GM18858 (cell line): ENCODE data around the gene GTPBP8.

Experiments
- ATAC-seq: cut with Tn5 transposase; IDR thresholded peaks from one replicate; pipeline ENCODE4 v1.9.1; 2021; ENCODE audit not compliant: unreplicated experiment

GTPBP8 gene

DNA sequence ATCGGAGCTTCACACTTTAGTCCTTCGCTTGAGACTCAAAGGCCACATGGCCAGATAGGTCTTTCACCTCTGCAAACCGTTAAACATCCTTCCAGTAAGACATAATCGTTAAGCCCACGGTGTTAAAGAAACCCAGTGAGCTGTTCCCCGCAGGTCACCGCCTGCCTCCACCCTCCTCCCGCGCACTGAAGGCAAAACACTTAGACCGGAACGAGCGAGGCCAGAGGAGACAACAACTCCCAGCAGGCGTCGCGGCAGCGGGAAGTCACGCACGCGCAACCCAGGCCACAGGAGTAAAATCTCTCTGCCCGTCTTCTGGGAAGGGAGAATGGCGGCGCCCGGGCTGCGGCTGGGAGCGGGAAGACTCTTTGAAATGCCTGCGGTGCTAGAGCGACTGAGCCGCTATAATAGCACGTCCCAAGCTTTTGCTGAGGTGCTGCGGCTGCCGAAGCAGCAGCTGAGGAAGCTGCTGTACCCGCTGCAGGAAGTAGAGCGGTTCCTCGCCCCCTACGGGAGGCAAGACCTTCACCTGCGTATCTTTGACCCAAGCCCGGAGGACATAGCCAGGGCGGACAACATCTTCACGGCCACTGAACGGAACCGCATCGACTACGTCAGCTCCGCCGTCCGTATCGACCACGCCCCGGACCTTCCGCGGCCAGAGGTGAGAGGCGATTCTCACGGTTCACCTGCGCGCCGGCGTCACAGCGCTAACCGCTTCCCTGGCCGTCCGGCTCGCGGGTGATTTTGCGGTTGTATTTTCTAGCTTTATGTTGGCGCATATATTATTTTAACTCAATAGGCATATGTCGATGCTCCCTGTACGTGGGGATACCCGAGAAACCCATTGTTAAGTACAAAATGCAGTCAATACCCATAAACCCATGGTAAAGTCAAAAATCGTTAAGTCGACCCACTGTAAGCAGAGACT, at the start of gene GTPBP8:
TSS of gene GTPBP8 (plus strand) at position 313 of the 931 bp plus-strand sequence. CDS start at position 329, 16 bp downstream.
- ATAC-seq: peak; percentile 78

DNA sequence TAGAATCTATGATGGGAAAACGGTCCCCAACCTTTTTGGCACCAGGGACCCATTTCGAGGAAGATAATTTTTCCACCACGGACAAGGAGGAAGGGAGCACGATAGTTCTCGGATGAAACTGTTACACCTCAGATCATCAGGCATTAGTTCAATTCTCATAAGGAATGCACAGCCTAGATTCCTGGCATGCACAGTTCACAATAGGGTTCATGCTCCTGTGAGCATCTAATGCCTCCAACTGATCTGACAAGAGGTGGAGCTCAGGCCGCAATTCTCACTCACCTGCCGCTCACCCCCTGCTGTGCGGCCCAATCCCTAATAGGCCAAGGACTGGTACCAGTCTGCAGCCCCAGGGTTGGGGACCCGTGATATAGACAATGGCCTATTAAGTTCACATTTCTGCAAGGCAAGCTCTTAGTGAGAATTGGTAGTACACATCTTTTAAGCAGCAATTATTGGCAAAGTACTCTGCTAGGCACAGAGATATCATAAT, 42.4 kb upstream of the GTPBP8 start:
- ATAC-seq: no peak

DNA sequence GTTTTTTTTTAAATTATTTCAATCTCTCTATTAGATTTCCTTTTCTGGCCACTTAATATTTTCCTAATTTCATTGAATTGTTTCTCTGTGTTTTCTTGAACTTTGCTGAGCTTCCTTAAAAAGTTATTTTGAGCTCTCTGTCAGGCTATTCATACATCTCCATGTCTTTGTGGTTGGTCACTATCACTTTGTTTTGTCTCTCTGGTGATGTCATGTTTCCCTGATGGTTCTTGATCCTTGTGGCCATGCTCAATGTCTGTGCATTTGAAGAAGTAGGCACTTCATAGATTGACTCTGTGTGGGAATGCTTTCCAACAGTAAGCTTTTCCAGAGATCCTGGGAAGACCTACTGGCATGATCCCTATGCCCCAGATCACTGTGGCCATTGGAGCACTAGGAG, 34.4 kb upstream of the GTPBP8 start:
- no peak for ATAC-seq

DNA sequence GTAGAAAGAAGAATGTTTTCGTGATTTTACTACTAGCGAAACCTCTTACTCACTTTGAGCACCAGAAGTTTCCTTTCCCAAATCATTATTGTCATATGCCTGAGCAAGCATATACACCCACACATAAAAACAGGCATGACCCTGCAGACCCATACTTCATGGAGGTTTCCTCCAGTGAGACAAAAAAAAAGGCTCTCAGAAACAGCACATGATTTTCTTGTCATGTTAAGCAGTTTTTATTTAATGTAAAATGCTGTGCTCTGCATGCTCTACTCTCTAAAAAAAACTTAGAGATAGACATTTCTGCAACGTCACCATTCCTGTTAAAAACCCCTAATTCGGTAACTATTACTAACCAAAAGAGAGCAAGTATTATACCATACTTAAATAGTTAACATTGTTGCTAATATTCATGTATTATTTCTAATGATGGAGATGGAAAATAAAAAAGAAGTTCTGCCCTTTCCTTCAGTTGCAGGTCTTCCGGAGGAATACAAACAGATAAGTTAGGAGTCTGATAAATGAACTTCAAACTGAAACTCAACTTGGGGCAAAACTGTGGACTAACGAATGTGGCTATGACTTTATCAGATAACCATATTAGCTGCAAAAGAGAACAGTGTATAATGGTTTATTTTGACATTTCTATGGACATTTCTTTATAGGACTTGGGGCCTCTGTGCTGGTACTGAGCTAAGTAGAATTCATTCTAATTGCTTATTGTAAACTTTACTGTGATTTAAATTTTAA, 31.8 kb upstream of the GTPBP8 start:
- peak; percentile 76 for ATAC-seq

DNA sequence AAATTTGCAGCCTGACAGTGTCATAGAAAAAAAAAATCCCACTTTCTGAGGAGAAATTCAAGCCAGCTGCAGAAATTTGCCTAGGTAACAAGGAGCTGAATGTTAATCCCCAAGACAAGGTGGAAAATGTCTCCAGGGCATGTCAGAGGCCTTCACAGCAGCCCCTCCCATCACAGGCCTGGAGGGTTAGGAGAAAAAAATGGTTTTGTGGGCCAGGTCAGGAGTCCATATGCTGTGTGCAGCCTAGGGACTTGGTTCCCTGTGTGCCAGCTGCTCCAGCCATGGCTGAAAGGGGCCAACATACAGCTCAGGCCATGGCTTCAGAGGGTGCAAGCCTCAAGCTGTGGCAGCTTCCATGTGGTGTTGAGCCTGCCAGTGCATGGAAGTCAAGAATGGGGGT, 27.1 kb upstream of the GTPBP8 start:
- ATAC-seq: no peak

DNA sequence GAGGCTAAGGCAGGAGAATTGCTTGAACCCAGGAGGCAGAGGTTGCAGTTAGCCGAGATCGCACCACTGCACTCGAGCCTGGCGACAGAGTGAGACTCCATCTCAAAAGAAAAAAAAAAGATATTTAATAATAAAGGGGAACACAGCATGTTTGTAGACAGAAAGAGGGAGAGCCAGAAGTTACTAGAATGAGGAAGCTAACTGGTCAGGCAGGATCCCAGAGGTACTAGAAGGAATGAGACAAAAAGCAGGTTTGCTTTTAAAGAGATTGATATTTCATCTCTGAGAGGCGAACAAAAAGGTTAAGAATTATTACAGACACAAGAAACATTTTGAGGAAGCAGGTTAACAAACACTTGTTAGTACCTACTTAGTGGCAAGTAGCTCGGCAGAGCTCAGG, 25.1 kb upstream of the GTPBP8 start:
- ATAC-seq: no peak

DNA sequence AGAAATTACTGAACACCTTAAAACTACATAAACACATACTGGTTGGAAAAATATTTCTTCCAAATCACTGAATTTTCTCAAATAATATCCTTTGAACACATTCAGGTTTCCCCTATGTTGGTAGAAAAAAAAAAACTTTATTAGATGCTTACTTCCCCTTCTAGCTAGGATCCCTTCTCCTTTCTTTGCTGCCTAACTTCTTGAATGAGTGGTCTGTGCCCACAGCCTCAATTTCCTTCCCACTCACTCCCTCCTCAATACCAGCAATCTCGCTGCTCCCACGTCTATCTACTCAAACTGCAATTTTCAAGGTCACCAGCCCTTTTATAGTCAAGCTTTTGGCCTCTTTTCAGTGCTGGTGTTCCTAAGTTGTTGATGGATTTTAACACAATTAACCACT, 24.2 kb upstream of the GTPBP8 start:
- ATAC-seq: no peak

DNA sequence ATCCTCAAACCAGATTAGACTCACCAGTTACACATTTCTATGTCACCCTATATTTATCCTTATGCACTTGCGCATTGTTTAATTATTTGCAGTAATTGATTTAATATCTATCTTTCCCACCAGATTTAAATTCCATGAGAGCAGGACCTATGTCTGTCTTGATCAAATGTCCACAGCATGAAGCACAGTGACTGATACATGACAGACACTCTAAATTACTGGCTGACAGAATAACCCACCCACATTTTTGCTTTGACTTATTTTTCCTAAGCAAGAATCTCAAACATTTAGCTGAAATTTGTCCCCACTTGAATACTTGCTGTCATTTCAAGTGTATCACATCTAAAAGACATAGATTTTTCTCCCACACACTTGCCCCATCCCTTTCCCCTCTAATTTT, 23.4 kb upstream of the GTPBP8 start:
- no peak for ATAC-seq

DNA sequence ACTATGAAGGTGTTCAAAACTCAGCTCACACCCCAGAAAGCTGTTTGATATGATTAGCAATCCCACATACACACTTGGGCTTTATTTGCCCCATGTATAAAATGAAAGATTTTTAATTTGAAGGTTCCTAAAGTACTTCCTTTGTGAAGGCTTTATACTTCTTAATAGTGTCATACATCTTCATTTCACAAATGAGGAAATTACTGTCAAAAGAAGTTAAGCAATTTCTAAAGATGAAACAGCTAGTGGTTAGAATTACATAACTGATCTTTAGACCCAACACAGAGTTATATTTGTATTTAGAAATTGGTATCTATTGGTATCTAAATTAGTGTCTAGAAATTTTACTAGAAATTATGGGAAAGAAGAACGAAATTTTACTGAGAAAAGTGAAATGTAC, 23.0 kb upstream of the GTPBP8 start:
- ATAC-seq: no peak

DNA sequence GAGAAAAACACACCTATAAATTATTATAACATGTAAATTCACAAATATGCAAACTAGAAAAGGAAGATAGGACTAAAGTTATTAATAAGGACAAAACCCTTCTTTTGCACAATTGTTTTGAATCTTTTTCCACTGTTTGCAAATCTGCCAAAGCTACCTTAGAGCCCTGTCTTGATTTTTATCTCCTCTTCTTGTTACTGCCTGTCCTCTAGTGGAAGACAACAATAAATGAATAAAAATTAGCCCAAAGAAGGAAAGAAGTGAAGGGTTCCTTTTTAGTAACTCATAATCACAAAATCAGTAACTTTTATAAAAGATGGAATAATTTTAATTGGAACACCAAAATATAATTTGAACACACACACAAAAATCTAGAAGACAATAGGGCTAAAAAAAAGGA, 18.6 kb upstream of the GTPBP8 start:
- ATAC-seq: no peak

DNA sequence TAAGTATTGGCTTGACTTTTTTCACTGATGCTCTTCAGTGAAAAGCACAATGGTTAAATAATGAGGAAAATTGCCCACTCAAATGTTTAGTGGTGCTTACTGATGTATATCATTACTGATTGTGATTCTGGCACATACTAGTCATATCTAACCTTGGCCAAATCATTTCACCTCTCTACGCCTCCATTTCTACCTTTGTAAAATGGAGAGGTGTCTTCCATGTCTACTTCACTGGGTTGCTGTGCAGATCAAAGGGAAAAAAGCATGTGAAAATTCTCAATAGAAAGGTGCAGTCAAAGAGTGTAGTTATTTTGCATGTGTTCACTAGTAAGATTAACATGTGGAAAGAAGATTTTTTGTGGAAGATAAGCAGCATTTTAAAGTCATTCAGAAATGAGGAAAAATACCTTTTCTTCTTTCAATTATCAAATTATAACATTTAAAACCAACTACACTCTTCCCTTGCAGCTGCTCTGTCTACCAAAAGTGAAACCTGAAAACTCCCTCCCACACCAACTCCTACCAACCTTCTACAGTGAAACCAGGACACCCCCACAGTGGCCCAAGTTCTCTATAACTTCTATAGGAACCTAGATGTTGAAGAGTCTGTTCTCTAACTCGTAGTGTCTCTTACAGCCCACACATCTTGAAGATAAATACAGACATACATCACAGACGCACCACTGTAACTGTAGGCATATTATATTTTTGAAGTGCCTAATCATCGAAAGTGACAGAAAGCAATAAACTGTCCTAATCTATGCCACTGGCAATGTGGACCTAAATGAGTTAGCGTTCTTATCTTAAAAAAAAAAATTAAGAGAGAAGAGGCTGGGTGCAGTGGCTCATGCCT, 17.2 kb upstream of the GTPBP8 start:
- ATAC-seq: peak; percentile 76

DNA sequence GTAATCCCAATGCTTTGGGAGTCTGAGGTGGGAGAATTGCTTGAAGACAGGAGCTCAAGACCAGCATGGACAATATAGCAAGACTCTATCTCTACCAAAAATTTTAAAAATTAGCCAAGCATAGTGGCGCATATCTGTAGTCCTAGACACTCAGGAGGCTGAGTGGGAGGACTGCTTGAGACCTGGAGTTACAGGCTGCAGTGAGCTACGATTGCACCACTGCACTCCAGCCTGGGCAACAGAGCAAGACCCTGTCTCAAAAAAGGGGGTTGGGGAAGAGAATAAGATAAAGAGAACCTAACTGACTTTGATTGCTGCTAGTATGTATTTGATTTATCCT, 16.6 kb upstream of the GTPBP8 start:
- peak; percentile 10 for ATAC-seq

DNA sequence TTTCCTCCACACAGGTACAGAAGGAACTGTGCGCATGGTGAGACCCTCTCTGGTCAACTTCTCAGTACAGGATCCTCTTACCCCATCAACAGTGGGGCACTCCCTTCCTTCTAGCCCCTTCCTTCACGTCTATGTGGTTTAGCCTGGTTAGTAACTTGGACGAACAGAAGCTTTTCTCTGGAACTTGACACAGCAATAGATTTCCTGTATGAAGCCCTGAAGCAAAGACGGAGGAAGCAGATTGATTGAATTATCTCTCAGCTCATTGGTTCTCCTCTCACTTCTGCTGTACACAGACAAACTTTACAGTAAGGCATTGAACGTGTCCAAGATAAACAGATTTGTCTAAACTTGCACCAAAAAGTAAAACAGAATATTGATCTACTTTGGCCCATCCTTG, 15.9 kb upstream of the GTPBP8 start, which contains the start of gene CD200R1:
TSS of gene CD200R1 (minus strand) at position 210 of the 400 bp plus-strand sequence. CDS start 246 bp downstream, outside the sequence.
- ATAC-seq: no peak

DNA sequence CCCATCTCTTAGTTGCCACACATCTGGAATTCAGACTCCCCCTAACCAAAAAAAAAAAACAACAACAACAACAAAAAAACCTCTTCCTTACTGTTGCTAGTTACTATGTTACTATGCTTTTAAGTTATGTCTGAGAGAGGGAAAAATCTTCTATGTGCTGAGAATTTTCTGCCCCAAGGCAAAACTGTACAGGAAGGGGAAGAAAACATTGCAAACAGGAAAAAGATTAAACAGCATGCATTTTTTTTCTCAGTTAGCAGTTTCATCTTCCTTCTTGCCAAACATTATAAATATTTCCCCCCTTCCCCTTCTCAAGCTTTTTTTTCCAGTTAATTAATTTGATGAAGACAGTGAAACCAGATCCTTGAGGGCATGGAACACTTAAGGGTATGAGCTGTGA, 14.8 kb upstream of the GTPBP8 start:
- no peak for ATAC-seq

DNA sequence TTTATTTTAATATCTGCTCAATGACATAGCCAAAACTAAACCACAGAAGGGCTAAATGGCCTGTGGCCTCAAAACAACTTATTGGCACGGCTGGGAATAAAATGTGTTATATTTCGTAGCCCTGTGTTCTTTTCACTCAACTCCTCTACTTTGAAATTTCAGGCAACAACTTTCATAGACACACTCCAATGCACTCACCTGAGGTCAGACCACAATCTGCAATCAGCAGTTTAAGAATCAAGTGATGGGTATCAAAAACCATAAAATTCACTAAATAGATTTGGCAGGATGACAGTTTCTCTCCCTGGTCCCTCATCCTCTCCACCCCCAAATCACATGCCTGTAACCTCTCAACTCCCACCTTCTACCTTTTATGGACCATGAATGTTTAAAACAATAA, 13.8 kb upstream of the GTPBP8 start:
- ATAC-seq: no peak

DNA sequence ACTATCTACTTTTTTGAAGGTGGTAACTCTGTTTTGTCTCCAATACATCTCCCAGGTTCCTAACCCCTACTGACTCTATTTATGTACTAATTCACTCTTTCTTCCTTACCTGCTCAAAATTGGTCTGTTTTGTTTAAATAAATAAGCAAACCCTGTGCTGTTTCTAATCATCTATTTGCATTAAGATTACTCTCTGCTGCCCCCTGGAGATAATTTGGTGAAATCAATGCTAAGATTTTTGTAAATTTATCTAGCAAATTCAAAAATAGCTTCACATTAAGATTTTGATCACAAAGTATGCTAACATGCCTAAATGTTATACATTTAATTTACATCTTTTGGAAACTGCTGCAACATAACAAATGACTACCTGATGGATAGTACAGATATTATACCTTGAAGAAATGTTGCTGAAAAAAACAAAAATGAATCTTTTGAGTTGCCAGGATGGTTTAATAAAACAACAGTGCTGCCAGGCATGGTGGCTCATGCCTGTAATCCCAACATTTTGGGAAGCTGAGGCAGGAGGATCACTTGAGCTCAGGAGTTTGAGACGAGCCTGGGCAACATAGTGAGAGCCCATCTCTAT, 11.4 kb upstream of the GTPBP8 start:
- ATAC-seq: no peak

DNA sequence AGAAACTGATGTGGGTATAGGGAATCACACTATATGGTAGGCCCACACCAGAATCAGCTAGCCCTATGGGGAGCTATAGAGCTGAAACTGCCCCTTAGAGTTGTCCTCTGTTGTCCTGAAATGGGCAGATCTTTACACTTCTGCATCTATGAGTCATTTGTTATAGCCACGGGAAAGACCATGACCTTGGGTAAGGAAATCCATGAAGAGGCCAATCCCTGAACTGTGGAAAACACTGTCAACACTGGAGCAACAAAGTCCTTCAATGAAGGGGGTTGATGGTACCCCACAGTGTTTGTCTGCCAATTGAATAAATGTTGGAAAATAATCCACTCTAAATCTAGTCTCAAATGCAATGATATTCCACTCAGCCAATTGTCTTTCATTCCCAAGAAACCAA, 10.7 kb upstream of the GTPBP8 start:
- ATAC-seq: no peak

DNA sequence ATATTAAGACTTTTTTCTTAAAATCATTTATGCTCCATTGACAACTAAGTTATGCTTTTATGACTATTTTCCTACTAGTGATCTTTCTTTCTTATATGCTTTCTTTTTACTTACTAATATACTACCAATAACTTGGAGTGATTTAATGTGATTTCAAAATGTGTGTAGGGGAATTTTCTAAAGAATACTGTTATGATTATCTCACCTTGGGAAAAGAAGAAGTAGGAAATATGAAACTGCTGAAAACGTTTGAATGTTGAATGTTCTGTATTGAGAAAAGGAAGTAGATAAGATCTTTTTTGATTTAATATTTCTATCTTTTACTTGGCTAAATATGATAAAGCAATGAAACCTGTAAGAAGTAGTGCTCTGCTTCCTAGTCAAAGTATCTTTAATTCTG, 8.1 kb upstream of the GTPBP8 start:
- no peak for ATAC-seq

DNA sequence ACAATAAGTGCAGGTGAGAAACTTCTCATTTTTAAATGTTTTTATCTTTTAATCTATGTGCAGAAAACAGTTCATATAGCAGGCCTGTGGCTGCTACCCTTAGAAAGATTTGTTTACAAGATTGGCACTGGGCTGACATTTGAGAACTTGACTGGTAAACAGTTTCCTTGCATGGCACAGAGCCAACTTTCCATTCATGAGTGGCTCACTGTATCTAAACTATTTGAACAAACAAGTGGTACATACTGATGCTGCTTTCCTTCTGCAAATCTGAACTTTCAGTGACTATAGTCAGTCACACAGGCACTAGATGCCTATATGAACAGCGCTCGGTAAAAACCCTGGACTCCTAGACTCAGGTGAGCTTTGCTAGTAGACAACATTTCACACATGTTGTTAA, 6.3 kb upstream of the GTPBP8 start:
- no peak for ATAC-seq

DNA sequence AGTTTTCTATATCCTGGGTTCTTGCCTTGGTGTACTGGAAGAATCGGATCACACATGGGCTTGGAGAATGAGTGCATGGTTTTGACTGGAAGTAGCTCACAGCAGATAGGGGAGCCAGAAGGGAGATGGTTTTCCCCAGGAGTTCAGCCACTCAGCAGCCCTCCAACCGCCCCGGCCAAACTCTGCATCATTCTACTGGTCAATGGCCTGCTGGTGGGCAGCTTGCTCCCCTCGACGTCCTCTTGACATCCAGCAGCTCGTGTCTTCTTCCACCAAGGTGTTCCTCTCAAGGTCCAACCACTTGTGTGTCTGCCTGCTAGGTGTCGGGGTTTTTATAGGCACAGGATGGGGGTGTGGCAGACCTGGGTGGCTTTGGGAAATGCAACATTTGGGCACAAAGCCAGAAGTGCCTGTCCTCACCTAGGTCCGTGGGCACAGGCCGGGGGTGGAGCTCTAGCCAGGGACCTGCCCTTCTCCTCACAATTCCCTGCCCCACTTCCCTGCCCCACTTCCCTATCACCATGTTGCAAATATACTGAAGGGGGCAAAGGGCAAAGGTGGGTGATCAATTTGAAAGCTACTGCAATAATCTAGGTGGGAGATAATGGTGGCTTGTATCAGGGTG, 3.0 kb upstream of the GTPBP8 start:
- ATAC-seq: no peak
